ENCODE measurements around the gene PARVB.

GRCh38 chr22:44155115-44155514 is 131.0 kb downstream of the PARVB start:
- no peak for TF ChIP-seq SRF (IDR thresholded peaks at IDR 0.05; ENCODE audit: low read depth, low read length)
- TF ChIP-seq CTCF (IDR thresholded peaks at IDR 0.05; ENCODE audit: control extremely low read depth in 1 of 3, insufficient read depth in 1 of 3, low read depth in 1 of 3, low read length in 3 of 3) = no peak
- TF ChIP-seq YY1 (IDR thresholded peaks at IDR 0.05; ENCODE audit: low read depth, low read length) = no peak
- no peak for TF ChIP-seq EZH2 (IDR thresholded peaks at IDR 0.05; ENCODE audit: low read depth, low read length, severe bottlenecking)
- no peak for TF ChIP-seq BRCA1 (IDR thresholded peaks at IDR 0.05; ENCODE audit: low read depth, low read length)
- no peak for TF ChIP-seq FOSL1 (IDR thresholded peaks at IDR 0.05; ENCODE audit: insufficient read depth, low read depth, low read length)
- no peak for TF ChIP-seq EGR1 (IDR thresholded peaks at IDR 0.05; ENCODE audit: borderline replicate concordance, low read depth, low read length)
- no peak for TF ChIP-seq CHD2 (IDR thresholded peaks at IDR 0.05; ENCODE audit: low read length)
- no peak for TF ChIP-seq MAX (IDR thresholded peaks at IDR 0.05)
- no peak for TF ChIP-seq TBP (IDR thresholded peaks at IDR 0.05; ENCODE audit: low read depth, low read length)
- no peak for TF ChIP-seq EP300 (IDR thresholded peaks at IDR 0.05; ENCODE audit: borderline replicate concordance in 1 of 2, low read depth in 2 of 2, low read length in 2 of 2)
- TF ChIP-seq BCL11A (IDR thresholded peaks at IDR 0.05; ENCODE audit: low read depth in 2 of 2, low read length in 2 of 2) = no peak
- TF ChIP-seq ZNF274 (IDR thresholded peaks at IDR 0.05; ENCODE audit: borderline replicate concordance, extremely low read depth, low read length) = no peak
- no peak for TF ChIP-seq CBX5 (IDR thresholded peaks at IDR 0.05; ENCODE audit: low read depth, low read length)
